Activated CD4-positive, alpha-beta T cell treated with anti-CD3 and anti-CD28 coated beads, Interleukin-2, amount 50 U/mL, for 24 hours (primary cell): Measurements from ENCODE around the gene GAS7.

ENCODE experiments used
- DNase-seq, 2 donors: peaks; one replicate each; pipeline ENCODE4 v3.0.0-alpha.2; 2020; ENCODE audit warnings: low read depth in 1 of 2, low spot score in 1 of 2

GAS7 gene

DNA sequence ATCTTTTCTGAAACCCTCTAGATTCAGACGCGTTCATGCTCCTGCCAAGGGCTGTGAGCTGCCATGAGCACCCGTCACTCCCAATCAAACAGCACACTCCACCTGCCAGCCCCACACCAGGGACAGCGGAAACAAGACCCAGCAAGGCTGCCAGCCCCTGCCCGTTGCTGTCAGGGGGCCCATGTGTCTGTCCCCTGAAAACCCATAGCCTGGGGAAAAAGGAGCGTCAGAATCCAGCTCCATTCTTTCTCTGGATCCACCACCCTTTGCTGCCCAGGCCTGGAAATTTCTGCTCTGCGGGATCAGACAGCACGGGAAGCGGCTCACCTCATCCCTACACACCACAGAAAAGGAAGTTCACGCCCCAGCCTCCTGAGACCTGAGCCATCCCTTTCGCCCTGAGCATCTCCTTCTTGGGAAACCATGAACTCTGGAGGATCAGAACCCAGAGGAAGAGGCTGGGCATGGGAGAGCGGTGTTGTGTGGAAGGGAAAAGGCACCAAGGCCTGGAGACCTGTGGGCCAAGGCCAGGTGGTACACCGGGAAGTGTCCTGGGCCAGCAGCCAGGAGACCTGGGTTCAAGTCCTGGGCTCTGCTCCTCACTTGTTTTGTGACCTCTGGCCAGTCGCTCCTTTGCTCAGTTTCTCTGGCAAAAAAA lies 241.8 kb downstream of the GAS7 start:
- no peak for DNase-seq

DNA sequence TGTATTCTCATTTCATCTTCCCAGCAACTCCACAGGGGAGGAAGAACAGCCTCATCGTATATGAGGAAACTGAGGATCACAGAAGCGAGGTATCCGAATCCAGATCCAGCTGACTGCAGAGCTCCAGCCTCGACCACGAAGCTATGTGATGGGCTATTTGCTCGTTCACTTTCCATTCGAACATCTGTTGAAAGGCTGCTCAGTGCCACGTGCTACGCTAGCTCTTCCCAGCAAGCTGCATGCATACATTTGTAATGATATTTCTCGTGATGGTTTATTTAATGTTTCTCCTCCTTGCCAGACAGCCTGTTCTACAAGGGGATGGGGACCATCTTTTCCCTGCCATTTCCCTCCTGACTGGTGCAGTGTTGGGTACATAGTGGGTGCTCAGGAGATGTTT lies 244.9 kb downstream of the GAS7 start:
- no peak for DNase-seq

DNA sequence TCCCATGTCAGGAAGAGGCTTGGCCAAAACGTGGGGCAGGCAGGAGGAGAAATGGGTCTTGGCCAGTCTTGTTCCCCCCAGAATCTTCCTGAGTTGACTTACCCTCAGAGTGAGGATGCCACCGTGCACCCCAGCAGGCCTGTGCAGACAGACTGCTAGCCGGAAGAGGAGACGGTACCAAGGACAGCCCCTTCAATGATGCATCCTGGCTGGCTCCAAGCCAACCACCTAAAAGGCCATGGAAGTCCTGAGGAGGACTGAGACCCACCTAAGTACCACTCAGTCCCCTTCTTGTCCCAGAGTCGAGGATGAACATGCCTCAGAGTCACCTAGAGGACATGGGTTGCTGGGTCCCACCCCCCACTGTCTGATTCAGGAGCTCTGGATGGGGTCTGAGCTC lies 246.6 kb downstream of the GAS7 start:
- DNase-seq, result no peak

DNA sequence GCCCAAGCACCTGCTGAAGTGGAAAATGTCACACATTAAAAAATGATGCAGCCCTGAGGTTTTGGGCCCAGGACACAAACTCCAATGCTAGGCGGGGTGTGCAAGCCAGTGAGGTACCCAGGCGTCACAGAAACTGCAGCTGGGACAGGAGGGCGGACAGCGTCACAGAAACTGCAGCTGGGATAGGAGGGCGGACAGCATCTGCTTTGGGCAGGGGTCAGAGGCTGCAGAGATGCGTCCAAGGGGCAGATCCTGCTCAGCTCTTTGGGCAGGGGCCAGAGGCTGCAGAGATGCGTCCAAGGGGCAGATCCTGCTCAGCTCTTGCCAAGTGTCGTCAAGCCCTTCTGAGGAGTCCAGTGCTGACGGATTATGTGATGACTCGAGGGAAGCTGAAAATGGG lies 249.5 kb downstream of the GAS7 start:
- DNase-seq, result no peak

DNA sequence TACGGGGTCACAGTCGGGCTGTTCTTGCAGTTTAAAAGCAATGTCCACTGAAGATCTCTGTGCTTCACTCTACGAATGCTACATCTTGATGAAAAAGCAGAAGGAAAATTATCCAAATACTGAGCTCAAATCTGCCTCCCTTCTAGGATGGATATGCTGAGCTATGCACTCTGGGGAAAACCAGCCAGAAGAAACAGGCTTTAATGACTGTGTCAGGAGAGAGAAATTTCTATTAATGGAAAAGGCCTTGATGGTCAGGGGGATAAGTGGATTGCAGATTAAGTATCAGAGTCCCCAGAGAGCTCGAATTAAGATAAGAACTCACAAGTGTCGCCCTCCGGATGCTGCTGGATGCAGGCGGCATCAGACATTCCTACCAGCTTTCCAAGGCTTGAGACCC lies 253.7 kb downstream of the GAS7 start:
- no peak for DNase-seq

DNA sequence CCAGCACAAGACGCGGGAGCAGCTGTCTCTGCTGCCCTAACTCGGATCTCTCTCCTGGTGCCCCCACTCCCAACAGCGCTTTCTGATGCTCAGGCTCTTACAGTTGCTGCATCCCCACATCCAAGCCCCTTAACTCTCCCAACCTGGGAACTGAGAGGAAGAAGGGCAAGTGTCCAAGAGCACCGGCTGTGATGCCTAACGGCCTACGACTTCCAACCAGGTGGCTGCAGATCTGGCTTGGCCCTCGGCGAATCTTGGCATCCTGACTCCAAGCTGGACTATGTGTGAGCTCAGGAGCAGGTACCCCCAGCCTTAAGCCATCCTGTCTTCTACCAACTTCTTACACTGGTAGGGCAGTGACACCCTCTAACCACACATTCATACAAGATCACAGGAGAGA lies 255.1 kb downstream of the GAS7 start:
- DNase-seq, result no peak

DNA sequence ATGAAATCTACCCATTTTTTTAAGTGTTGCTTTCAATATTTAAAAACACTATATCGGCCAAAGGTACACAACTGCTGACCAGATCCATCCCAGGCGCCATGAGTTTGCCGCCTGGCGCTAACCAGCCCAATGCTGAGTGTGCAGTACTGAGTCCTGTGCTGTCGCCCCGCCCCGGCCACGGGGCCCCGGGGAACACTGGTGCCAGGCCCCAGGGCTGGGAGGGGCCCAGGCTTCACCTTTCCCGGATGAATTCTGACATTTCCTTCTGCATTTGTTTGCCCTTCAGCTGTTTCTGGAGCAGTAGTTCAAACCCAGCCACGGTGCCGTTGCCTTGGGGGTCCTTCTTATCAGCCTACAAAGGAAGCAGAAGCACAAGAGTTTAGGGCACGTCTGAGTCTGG lies 255.5 kb downstream of the GAS7 start:
- DNase-seq, result no peak

DNA sequence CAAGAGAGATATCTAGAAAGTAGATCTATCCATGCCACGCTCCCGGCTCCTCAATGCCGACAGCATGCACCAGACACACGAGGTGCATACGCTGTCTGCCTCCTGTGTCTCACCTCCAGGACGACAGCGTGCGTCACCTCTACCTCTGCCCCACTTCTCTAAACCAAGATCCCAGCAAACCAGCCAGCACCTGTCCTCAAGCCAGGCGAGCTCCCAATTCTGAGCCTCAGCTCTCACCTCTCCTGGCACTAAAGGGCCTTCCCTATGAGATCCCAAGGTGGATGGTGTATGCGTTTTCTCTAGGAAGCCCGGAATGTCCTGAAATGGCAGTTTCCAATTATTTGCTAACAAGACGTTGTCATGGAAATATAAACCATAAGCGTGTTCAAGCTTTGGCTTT lies 257.1 kb downstream of the GAS7 start:
- DNase-seq, result no peak

DNA sequence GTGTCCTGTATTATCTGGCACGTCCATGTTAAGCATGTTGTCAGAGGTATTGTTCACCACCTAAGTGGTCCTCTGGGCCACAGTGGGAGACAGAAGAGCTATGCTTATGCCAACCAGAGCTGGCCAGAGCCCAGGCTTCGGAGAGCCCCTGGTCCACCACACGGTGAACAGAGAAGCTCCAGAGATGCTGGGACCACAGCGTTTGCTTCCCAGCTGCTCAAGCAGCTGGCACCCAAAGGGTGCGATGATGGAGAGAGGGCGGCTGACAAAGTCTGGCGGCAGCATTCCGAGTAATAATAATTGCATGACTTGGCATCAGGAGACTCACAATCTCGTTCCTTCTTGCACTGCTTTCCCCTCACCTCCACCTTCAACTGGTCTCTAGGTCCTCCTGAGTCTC lies 257.6 kb downstream of the GAS7 start:
- no peak for DNase-seq

DNA sequence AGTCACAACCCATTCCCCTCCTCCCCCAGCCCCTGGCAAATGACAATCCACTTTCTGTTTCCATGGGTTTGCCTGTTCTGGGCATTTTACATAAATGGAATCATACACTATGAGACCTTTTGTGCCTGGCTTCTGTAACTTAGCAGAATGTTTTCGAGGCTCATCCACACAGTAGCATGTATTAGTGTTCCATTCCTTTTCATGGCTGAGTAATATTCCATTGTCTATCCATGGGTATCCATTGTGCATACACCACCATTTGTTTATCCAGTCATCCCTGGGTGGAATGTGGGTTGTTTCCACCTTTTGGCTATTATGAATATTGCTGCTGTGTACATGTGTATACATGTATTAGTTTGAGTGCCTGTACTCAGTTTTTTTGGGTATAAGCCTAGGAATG lies 259.6 kb downstream of the GAS7 start:
- DNase-seq, result no peak

DNA sequence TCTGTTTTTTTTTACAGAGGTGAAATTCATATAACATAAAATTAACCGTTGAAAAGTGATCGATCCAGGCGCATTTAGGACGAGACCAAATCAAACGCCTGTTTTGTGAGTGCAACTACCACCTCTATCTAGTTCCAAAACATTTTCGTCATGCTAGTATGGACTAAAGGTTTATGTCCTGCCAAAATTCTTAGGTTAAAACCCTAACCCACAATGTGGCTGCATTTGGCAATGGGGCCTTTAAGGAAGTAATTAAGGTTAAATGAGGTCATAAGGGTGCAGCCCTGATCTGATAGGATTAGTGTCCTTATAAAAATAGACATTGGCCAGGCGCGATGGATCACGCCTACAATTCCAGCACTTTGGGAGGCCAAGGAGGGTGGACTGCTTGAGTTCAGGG lies 260.5 kb downstream of the GAS7 start:
- no peak for DNase-seq

DNA sequence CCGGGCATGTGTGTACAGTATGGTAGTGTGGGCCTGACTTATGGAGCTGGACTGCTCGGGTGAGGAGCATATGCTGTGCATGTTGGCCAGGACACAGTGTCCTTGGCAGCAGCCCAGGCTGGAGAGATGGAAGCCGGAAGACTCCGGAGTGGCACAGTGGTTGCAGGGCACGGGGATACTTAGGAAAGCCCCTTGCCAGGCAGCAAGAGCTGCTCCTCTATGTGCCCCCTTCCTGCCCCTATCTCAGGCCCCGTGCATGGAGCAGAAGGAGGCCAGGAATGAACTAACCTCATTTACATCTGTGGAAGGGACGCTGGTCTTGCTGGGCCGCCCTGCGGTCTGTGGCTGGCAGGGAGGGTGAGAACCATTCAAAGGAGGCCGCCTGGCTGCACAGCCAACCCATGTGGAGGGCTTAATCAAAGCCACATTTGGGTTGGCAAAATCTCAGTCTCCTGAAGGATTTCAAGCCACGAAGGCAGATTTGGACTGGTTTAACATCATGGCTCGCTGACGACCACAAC lies 261.1 kb downstream of the GAS7 start:
- DNase-seq, result no peak

DNA sequence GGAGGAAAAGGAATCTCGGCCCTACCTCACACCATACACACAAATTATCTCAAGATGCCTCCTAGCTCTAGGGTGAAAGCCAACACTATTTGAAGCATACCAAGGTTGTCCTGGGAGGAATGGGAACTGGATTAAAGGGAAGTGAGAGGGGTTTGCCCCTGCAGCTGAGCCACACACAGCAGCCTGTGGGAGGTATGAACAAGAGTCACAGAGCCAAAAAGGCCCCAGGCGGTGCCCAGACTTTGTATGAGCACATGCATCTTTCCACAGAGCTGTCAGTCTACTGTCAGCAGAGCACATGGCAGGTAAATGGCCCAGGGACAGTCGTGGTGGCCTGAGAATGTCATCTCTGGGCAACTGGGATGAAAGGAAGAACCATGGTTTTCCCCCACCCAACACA lies 262.3 kb downstream of the GAS7 start:
- DNase-seq, result no peak

DNA sequence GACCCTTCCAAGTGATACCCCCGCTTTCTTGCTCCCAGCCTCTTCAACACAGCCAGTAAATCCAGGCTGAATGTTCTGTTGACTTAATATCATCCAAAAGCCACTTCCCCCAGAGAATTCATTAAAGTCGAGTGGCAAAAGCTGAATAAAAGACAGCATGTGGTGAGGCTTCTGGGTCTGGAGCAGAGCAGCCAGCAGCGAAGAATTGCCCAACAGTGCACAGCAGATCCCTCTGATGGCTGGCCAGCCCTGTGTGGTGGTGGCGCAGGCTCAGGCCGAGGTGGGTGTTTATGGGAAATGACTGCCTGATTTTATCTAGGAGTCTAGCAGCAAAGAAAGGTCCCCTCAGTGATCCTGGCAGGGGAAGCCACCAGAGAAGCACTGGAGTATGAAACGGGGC lies 263.0 kb downstream of the GAS7 start:
- no peak for DNase-seq

DNA sequence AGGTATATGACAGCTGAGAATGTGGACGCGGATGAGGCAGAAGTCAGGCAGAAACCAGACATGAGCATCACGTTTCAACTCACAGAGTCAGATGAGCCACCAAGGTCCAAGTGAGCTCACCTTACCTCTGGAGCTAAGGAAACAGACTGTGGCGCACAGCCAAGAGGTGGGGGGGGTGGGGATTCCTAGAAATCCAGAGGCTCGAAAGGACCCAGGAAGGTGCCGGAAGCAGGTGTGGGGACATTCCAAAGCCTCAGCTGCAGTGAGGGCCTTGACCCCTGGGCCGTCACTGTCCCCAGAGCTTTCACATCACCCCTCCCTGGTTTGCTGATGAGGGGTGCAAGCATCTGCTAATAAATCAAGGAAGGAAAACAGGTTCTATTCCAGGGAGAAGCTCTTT lies 264.1 kb downstream of the GAS7 start:
- no peak for DNase-seq

DNA sequence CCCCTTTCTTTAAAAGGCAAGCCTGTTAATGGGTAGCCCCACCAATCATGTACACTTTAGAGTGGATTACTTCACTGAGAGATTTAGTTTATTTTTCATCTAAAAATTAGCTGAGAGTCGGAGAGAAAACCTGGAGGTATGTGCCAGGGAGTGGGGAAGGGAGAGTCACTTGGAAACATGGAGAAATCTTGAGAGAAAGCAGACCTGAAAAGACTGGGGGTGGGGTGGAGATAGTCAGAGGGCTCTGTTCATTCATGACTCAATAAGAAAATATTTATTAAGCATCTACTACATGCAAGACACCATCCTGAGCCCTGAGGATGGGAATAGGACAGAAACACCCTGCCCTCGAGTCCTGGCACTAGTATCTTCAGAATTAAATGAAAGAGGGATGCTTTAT lies 265.9 kb downstream of the GAS7 start:
- DNase-seq, result no peak

DNA sequence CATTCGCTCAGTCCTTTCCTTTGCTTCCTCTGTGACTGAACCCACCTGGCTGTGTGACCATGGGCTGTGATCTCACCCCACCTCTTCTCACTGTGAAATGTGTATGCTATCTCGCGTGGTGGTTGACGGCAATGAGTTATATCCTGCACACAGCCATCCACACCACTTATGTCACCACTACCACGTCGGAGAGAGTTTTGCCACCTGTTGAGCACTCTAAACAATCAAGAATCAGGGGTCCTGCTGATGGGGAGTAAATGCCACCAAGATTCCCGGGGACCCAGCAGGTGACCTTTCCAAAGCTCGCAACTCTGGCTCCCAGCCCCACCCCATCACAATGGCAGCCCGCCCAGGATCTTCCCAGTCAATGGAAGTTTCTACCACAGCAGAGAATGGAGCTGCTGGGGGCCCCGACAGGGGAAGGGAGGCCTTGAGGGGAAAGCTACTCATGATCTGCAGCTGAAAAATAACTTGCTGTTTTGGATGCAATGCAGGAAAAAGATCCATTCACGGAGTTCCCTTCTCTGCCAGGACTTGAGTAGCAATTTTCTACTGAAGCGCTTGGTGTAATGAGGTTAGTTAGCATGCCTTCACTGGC lies 267.2 kb downstream of the GAS7 start:
- no peak for DNase-seq

DNA sequence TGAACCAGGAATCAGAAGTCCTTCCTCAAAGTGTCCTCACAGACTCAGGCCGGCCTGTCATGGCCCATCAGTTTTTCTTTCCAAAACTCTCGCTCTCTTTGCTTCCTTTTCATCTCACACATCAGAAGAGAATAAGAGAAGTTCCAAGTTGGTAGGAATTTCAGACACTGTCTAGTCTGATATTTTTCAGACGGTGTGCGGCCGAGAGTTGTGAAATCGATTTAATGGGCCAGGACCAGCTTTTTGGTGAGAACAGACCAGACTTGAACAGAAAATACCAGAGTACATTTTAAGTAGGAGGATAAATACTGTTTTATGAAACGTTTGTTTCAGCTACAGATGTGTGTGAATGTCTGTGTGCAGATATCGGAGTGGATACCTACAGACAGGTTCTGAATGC lies 268.5 kb downstream of the GAS7 start:
- DNase-seq, result no peak

DNA sequence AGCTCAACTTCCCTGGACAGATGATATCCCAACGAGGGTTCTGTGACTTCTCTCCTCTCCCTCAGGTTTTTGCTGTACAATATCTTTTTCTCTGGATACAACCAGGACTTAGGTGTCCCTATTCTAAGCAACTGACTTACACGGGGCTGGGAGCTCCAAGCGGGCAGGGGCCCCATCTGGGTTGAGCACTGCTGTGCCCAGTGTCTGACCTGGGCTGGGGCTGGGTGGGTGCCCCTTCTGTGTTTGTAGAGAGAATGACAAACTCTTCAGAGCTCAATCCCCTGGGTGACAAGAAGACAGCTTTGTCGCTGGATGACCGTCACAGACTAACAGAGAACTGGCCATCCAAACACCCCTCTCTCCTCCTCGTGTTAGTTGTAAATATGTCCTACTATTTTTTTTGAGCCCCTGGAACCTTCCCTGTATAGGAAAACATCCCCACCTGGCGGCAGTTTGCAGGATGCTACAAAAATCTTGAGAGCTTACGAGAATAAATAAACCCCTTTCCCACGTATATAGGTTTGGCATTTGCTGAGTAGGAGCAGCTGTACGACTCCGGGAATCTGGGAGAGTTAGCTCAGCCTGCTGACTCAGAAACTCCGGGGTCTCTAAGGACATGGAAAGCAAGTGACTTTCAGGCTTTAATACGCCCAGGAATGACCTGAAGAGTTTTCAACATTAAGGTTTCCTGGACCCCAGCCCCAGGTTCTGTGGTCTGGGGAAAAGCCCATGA lies 269.6 kb downstream of the GAS7 start:
- no peak for DNase-seq

DNA sequence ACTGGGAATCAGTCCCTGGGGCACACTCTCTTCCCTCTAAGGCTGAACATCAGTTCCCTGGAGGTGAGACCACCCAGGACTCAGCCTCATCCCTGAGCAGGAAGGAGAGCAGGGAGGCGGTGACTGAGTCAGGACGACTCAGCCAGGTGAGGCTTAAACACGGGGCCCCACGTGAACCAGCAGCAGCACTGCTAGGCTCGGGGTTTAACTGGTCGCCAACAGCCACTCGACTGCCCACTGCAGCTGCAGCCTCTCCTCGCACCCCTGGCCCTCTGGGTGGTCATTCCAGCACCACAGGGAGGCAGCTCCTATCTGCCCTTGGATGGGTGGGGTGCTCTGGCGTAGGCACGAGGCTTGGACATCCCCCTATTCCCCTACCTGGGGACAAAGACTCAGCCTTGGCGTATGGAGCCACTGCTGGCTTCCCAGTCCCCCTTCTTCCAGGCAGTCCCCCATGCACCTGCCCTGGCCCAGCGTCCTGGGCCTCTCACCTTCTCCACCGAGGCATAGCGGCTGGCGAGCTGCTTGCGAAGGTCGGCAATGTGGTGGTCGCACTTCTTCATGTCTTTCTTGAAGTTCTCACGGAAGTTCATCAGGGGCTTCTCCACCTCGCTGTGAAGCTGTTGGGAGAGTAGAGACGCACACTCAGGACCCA lies 272.1 kb downstream of the GAS7 start:
- DNase-seq, result no peak

DNA sequence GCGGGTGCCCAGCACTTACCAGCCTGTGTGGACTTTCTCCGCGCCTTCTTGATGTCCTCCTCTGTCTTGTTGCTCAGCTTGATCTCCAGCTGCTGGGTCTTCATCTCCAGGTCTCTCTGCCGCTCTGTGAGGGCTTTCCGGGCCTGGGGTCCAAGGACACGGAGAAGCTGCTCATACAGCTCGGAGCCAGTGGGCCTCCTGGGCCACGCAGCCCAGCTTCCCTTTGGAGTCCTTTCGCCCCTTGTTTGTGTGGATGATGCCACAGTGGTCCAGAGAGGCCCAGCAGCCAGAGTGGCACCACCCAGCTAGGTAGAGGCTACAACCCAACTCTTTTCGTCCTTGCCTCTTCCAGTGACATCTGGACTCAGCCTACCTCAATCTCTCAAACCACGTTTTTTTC lies 272.9 kb downstream of the GAS7 start:
- DNase-seq, result no peak

DNA sequence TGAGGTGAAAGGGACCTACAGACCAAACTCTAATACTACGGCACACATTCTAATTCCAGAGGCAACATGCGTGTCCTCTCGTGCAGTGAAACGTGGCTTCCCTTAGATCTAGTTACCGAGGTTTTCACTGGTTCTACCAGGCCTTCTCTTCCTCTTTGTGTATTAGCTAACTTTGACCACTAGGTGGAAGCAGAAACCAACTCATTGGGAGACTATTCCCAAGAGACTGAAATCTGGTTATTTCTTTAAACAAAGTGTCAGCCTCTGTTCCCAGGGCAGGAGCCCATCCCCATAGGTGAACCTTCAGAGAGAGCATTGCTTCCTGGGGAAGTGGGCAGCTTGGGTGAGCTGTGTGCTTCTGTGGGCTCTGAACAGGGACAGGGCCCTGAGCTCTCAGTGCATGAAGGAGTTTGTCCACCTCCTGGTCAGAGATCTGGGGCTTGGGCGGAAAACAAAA lies 273.6 kb downstream of the GAS7 start:
- DNase-seq, result peak in 1 of 2 donors; percentile 23
